Pulmonary artery endothelial cell (primary cell): ENCODE results near the gene SRGAP3. TPM values are rescaled to one million over a fixed set of nuclear protein-coding genes. Genes with fewer than 3 reads are reported as not detected.

Source experiments
- DNase-seq: peaks from one replicate; pipeline ENCODE4 v3.0.0-alpha.2; 2011; ENCODE audit warnings: low read depth, low spot score
- total RNA-seq: library from RNA; depleted of rRNA; stranded (reverse); fragments of >200 nt; gene quantifications from 2 replicates; pipeline ENCODE4 v1.2.3, GENCODE V29; 2014

The SRGAP3 gene
- total RNA-seq, 1 donor from 2014 or later: 0.13 TPM

- no peak for DNase-seq
These were observed 3.9 kb upstream of the SRGAP3 start for GRCh38 chr3:9253327-9253726.

DNA sequence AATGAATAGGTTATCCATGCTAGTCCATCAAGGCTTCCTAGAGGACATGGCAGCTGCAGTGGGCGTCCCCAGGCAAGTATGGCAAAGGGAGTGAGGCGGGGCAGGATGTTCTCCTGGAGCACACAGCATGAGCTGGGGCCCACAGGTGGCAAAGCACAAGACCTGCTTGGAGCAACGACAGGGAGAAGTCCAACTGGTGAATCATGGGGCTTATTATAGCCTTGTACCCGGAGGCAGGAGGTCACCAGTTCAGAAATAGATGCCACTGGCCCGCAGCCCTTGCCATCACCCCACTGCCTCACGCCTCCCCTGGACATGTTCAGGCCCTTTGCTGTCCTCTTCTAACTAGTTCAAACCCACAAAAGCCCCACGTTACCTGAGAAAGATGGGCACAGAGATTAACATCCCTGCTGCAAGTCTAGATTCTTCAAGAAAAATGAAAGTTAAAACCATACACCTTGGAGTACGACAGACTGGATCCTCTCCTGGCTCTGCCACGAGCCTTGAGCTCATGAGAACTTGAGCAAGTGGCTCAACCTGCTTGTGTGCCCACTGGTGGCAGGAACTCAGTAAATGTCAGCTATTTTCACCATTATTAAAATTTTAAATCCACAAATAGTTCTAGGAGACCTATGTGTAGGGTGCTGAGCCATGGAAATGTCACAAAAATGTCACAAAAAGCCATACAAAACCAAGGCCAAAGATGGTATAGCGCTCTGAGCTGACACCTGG is 1.8 kb upstream of the SRGAP3 start:
- no peak for DNase-seq

GRCh38 chr3:9250236-9250635 is 790 bp upstream of the SRGAP3 start:
- no peak for DNase-seq

GRCh38 chr3:9248522-9249271 is 749 bp downstream of the SRGAP3 start:
- no peak for DNase-seq

GRCh38 chr3:9247941-9248521 is 1.4 kb downstream of the SRGAP3 start:
- no peak for DNase-seq

DNA sequence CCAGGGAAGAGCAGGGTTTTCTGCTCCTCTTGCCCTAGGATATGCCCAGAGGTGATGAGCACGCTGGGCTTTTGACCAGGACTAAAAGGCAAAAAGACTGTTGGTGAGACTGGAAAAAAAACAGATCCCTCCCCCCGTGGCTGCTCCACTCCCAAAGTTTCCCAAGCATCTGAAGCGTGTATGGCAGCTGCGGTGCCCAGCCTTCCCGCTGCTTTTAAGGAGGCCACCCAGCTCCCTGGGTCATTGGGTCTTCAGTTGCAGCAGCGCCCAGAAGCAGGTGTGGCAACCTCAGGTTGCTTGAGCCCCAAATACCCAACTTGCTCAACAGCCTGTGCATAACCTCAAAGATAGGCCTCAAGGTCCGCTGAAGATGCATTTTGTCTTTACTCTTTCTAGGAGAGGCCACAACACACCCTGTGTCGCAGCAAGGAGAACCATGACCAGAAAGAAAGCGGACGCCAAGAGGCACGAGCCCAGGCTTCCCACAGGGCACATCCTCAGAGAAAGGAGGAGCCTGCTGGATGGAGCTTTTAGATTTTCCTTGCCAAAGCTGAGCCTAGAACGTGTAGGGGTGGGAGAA is 2.0 kb downstream of the SRGAP3 start:
- DNase-seq: no peak

GRCh38 chr3:9246189-9246588 is 3.3 kb downstream of the SRGAP3 start:
- DNase-seq: no peak

GRCh38 chr3:9244495-9245183 is 4.8 kb downstream of the SRGAP3 start:
- DNase-seq: no peak

DNA sequence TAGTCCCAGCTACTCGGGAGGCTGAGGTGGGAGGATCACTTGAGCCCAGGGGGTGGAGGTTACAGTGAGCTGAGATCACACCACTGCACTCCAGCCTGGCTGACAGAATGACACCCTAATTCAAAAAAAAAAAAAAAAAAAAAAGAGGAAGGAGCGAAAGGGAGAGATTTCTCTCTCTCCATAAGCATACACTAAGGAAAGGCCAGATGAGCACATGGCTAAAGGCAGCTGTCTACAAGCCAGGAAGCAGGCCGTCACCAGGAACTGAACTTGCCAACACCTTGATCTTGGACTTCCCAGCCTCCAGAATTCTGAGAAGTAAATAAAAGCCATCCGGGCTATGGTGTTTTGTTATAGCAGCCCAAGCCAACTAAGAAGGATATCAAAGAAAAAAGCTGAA is 7.5 kb downstream of the SRGAP3 start:
- no peak for DNase-seq

DNA sequence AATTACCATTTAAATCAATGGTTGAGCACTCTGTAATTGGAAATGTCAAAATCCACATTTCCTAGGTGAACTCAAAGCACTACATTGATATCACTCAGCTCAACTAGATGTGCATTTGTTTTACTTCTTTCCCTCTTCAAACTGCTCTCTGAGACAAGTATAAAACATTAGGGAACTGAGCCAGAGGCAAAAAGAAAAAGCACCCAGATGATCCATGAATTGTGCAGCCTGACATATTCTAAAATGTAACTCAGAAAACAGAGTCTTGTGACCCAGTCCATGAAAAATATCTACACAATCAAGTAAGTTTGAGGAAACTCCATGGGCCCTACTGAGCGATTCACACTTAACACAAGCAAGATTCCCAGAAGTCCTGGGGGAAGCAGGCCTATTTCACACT is 9.8 kb downstream of the SRGAP3 start:
- DNase-seq: no peak

- DNase-seq: no peak
These were observed 10.6 kb downstream of the SRGAP3 start for GRCh38 chr3:9238721-9239295.

GRCh38 chr3:9238276-9238675 is 11.2 kb downstream of the SRGAP3 start:
- no peak for DNase-seq

DNA sequence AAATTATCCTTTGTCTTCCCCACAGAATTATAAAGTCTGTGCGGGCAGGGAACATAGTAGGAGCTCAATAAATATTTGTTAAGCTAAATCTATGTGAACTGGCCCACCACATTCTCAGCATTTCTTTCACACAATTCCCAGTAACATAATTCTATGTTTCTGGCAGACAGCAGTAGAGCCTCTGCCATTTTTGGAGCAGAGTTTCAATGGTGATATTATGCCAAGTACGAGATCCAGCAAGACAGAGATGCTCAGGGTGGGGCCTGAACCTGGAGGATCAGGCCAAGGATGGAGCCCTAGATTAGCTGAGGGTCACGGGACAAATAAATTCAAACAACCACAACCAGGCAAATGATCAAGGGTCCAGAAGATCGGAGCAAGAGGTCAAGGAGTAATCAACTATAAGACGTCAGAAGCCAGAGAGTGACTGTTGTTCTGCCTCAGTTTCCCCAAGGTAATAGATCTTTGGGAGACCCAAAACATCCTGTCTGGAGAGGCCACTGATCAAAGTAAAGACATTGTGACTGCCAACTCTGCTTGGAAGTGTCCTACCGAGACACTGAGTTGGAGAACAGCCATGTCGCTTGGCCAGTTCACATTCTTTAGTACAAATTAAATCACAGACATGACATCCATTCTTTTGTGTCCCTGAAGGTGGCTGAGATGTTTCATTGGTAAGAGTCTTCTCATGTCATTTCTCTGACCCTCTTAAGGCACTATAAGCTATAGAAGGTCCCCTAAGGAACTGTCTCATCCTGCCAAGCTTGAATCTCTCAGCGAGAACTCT is 15.4 kb downstream of the SRGAP3 start:
- no peak for DNase-seq

DNA sequence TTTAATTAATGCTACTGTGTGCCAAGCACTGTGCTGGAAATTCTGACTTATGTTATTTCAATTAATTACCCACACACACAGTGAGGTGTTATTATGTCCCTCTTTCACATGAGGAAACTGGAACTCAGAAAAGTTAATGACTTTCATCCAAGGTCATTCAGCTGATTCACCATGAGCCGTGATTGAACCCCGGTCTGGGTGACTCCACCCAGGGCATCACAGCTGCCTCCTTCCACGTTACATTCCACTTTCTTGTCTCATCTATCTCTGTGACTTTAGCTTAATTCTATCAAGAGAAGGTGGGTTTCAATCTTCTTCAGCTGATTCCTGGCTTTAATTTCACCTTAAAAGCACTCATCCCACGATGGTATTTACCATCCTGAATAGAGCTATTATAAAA is 16.3 kb downstream of the SRGAP3 start:
- no peak for DNase-seq

GRCh38 chr3:9231937-9232336 is 17.5 kb downstream of the SRGAP3 start:
- DNase-seq: no peak

DNA sequence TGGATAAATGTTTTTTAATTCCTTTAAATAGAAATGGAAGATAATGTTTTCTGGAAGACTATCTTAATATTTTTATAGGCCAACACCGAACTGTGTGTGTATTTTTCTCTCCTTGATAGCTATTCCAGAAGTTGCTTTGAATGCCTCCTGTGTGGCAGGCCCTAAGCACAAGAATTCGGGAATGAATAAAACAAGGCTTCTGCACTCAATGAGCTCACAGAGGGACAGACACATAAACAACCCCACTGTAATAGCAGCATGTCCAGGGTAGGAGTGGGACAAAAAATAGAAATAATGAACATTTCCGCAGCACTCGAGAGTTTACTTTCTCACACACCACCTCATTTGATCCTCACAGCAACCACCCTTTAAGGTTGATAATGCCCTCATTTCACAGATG is 18.0 kb downstream of the SRGAP3 start:
- no peak for DNase-seq

DNA sequence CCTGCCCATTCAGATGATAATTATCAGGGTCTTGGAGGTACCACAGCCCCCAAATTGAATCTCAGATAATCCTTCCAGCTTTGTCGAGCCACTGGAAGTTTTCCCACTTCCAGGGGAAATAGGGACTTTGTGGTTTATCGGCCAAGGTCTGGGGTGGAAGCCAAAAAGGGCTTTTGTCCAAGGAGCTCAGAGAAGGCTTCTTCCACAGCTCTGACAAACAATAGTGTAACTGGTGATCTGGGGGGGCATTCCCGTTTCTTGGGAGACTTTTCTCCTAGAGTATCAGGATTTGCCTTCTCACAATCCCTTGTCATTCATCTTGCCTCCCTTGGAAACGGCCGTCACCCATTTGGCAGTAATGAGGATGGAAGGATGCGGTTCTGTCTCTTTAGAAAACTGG is 18.4 kb downstream of the SRGAP3 start:
- DNase-seq: no peak

- no peak for DNase-seq
These were observed 18.9 kb downstream of the SRGAP3 start for GRCh38 chr3:9230596-9230995.

DNA sequence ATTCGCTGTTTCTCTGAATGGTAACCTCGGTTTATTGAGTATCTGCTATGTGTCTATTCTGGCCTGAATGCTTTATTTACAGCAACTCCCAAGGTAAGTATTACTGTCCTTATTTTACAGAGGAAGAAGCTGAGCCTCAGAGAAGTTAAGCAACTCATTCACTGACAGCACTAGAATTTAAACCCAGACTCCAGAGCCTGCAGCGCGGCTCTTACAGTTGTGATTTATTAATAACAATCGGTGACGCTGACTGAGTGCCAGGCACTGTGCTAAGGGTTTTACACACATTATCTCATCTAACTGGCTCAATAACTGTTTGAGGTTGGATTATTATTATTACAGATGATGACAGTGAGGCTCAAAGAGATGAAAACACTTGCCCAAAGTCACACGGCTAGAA is 19.6 kb downstream of the SRGAP3 start:
- no peak for DNase-seq

DNA sequence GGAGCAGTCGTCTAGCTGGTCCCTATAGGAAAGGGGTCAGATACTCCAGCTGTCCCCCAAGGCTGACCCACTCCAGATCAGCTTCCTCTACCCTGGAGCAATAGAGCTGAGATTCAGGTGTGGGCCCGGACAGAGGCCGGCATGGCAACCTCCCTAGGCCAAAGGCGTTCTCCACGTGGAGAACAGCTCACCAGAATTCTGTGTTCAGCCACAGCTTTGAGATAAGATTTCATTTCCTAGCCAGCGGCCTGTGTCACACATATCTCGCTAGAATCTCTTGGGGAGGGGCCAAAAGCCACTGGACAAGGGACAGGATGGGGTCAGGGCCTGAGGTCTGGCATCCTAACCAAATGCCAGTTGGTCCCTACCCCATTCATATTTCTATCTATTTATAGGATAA is 20.1 kb downstream of the SRGAP3 start:
- no peak for DNase-seq

- DNase-seq: no peak
These were observed 23.1 kb downstream of the SRGAP3 start for GRCh38 chr3:9226326-9226725.
